ENCODE results near the gene KRTAP19-4.
"Not testable (repeated sequence)": the region's sequence is repeated elsewhere in the genome, so short reads cannot be mapped to it uniquely, and the experiment has no call there.

KRTAP19-4 gene

GRCh38 chr21:30497065-30497464 is at the start of gene KRTAP19-4:
TSS of gene KRTAP19-4 (minus strand) at chr21:30497165. CDS start at chr21:30497110, 55 bp downstream.
- no peak for DNase-seq (ENCODE audit: low read depth in 2 of 2)

DNA sequence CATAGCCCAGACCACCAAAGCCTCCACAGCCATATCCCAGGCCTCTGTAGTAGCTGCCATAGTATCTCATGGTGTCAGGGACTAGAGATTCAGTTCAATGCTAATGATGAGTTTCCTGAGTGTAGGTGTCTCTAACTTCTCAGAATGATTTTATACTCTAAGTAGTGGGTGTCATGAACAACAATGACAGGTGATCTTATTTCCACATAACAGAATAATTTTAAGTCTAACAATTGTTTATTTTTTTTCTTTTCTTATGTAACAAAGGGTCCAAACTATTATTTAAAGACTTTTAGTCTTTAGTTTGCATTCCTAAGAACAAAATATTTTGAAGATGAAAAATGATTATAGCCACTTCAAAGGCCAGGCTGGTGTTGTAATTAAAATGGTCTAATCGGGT is 44.8 kb upstream of the KRTAP19-4 start, which contains the start of gene KRTAP19-6:
Gene KRTAP19-6, minus strand, starts transcription at position 101 of the 400 bp plus-strand sequence. Its CDS starts 31 bp downstream, at position 70.
- no peak for DNase-seq (ENCODE audit: low read depth in 2 of 2)

GRCh38 chr21:30518876-30519275 is 21.9 kb upstream of the KRTAP19-4 start:
- no peak for DNase-seq (ENCODE audit: low read depth in 2 of 2)

GRCh38 chr21:30515681-30516080 is 18.7 kb upstream of the KRTAP19-4 start:
- no peak for DNase-seq (ENCODE audit: low read depth in 2 of 2)

- DNase-seq (ENCODE audit: low read depth in 2 of 2): not testable (repeated sequence)
Measured at GRCh38 chr21:30505621-30506205, 8.7 kb upstream of the KRTAP19-4 start.

DNA sequence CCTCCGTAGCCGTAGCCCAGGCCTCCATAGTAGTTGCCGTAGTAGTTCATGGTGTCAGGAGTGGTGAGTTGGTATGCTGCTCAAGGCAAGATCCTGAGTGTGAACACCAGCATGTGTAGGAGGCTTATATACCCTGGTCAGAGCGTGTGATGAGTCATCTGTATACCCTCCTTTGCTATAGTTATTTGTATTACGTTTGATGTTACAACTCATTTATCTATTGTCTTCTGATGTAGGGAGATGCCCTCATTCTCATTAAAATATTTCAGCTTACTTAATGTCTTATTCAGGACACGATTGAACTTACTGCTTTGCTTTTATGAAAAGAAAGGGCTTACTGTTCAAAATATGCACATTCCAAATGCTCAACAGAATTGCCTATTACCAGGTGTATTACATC is 5.1 kb upstream of the KRTAP19-4 start, which contains the start of gene KRTAP19-5:
Gene KRTAP19-5, minus strand, starts transcription at position 101 of the 400 bp plus-strand sequence. Its CDS starts 51 bp downstream, at position 50.
- DNase-seq (ENCODE audit: low read depth in 2 of 2): no peak

- no peak for DNase-seq (ENCODE audit: low read depth in 2 of 2)
Measured at GRCh38 chr21:30491963-30492428, 5.0 kb downstream of the KRTAP19-4 start, which contains the start of gene KRTAP19-3. TSS of gene KRTAP19-3 (minus strand) at chr21:30492013. CDS start at chr21:30491957, 56 bp downstream.

GRCh38 chr21:30487336-30487735 is 9.6 kb downstream of the KRTAP19-4 start, which contains the start of gene KRTAP19-2:
TSS of gene KRTAP19-2 (minus strand) at chr21:30487436. CDS start at chr21:30487348, 88 bp downstream.
- DNase-seq (ENCODE audit: low read depth in 2 of 2): no peak

GRCh38 chr21:30486180-30486579 is 10.8 kb downstream of the KRTAP19-4 start:
- no peak for DNase-seq (ENCODE audit: low read depth in 2 of 2)

- no peak for DNase-seq (ENCODE audit: low read depth in 2 of 2)
Measured at GRCh38 chr21:30482130-30482529, 14.8 kb downstream of the KRTAP19-4 start.

GRCh38 chr21:30480145-30480544 is 16.8 kb downstream of the KRTAP19-4 start, which contains the start of gene KRTAP19-1:
TSS of gene KRTAP19-1 (minus strand) at chr21:30480367. CDS start at chr21:30480317, 50 bp downstream.
- no peak for DNase-seq (ENCODE audit: low read depth in 2 of 2)

- no peak for DNase-seq (ENCODE audit: low read depth in 2 of 2)
Measured at GRCh38 chr21:30479259-30479658, 17.7 kb downstream of the KRTAP19-4 start.

GRCh38 chr21:30478004-30478403 is 19.0 kb downstream of the KRTAP19-4 start:
- DNase-seq (ENCODE audit: low read depth in 2 of 2): no peak

DNA sequence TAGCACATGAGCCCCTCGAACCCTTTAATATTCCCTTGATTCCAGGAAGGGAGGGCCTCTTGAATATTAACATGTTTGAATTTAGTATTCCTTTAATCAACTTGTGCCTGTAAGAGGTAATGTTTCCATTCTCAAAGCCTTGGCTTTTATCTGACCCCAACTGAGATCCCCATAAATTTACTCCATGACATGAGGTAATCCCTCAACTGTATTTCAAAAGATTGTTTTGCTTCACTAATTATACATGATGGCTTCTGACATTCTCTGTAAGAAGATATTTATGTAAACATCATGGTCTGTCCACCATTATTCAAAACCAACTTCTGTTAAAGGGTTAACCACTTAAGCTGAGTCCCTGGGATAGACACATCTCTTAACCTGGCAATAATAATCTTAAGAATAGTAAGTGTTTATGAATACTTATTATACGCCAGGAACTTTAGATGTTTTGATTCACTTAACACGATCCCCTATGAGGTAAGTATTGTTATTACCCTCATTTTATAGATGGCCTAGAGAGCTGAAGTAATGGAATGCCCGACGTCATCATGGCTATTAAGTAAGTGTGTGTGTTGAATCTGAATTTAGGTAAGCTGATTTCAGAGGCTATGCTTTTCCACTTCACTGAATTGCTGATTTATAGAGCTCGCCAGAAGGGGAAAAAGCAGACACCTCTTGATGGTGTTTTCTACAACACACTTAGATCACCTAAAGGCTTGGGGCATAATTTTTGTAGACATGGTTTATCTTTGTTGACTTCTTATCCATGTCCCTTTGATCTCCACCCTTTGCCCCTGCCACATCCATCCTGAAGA is 27.9 kb downstream of the KRTAP19-4 start:
- DNase-seq (ENCODE audit: low read depth in 2 of 2): no peak

- DNase-seq (ENCODE audit: low read depth in 2 of 2): no peak
Measured at GRCh38 chr21:30463713-30464112, 33.3 kb downstream of the KRTAP19-4 start.

GRCh38 chr21:30448514-30448913 is 48.5 kb downstream of the KRTAP19-4 start:
- DNase-seq (ENCODE audit: low read depth in 2 of 2): no peak

DNA sequence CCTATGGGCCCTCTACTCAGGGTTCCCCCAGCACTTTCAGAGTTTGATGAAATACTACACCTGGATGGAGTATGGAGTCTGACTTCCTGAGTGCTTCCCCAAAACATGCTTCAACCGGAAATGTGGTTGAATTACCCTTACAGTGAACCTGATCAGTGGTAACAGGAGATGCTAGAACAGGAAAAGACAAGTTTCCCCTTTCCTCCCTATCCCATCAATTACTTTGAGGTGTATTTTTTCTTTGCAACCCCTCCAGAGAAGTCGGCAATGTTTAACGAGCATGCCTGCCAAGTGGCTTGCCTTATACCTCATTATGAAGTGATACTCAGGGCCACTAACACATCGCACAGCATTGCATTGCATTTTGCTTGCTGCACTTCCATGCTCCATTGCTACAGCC is 49.9 kb downstream of the KRTAP19-4 start:
- no peak for DNase-seq (ENCODE audit: low read depth in 2 of 2)
